HUES48 (cell line): ENCODE data around the gene DCAF5.
"Not testable (repeated sequence)": the region's sequence is repeated elsewhere in the genome, so short reads cannot be mapped to it uniquely, and the experiment has no call there.

Experiments used
- H3K27ac ChIP-seq: one replicate; pipeline ENCODE4 v1.7.0; 2013; ENCODE audit warnings: low read depth, low read length, inconsistent platforms
- H3K27me3 ChIP-seq: 2 replicates; pipeline ENCODE4 v1.6.1; 2013; ENCODE audit warnings: mild to moderate bottlenecking, low read length; ENCODE audit not compliant: control insufficient read depth, insufficient read depth
- H3K36me3 ChIP-seq: 2 replicates; pipeline ENCODE4 v1.6.1; 2013; ENCODE audit warnings: low read length; ENCODE audit not compliant: control insufficient read depth, insufficient read depth
- H3K4me1 ChIP-seq: 2 replicates; pipeline ENCODE4 v1.6.1; 2013; ENCODE audit warnings: mild to moderate bottlenecking, low read length; ENCODE audit not compliant: control insufficient read depth, insufficient read depth
- H3K4me3 ChIP-seq: 2 replicates; pipeline ENCODE4 v1.5.1; 2013; ENCODE audit warnings: mild to moderate bottlenecking, low read depth, low read length
- H3K9ac ChIP-seq: 2 replicates; pipeline ENCODE4 v1.6.1; 2013; ENCODE audit warnings: mild to moderate bottlenecking, low read depth, low read length, moderate library complexity
- H3K9me3 ChIP-seq: 2 replicates; pipeline ENCODE4 v1.6.1; 2013; ENCODE audit warnings: low read length; ENCODE audit not compliant: control insufficient read depth, insufficient read depth

DCAF5 gene

DNA sequence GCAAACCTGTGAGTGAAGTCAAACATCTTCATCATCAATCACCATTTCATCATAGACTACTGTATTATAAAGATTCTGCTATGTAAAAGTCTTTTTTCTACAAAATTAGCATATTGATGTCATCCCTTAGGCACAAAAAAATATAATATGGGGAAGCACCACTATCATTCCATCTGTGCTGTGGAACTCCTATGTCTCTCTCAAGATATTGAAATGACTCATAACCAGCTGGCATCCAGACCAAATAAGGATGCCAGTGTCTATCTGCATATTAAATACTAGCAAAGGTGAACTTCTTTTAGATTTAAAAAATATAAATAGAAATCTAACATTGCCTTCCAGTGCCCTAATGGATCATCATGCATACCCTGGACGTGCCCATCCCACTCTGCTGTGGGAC lies 17.9 kb upstream of the DCAF5 start:
- H3K9me3 ChIP-seq, result no peaks in the 10 kb centered on the region
- no peak overlapping the region for H3K9ac ChIP-seq
- H3K27me3 ChIP-seq, result no peaks in the 10 kb centered on the region
- H3K4me3 ChIP-seq, result no peak overlapping the region
- no peaks in the 10 kb centered on the region for H3K36me3 ChIP-seq
- no peak overlapping the region for H3K27ac ChIP-seq
- no peaks in the 10 kb centered on the region for H3K4me1 ChIP-seq

DNA sequence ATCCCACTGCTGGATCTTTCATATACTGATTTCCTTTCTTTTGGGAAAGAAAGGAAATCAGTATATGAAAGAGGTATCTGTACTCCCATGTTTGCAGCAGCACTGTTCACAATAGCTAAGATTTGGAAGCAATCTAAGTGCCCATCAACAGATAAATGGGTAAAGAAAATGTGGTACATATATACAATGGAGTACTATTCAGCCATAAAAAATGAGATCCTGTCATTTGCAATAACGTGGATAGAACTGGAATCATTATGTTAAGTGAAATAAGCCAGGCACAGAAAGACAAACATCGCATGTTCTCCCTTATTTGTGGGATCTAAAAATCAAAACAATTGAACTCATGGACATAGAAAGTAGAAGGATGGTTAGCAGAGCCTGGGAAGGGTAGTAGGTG lies 12.9 kb upstream of the DCAF5 start:
- not testable (repeated sequence) for H3K27ac ChIP-seq, H3K36me3 ChIP-seq, H3K9ac ChIP-seq, H3K27me3 ChIP-seq, H3K4me1 ChIP-seq, H3K4me3 ChIP-seq, H3K9me3 ChIP-seq

DNA sequence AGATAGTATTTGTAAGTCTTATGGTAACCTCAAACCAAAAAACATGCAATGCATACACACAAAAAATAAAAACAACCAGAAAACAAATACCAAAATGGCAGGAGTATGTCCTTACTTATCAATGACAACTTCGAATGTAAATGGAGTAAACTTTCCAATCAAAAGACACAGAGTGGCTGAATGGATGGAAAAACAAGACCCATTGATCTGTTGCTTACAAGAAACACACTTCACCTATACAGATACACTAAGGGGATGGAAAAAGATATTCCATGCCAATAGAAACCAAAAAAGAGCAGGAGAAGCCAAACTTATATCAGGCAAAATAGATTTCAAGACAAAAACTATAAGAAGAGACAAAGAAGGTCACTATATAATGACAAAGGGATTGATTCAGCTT lies 8.7 kb upstream of the DCAF5 start:
- Histone ChIP-seq H3K4me3 (no peak overlapping the region), H3K9ac (no peak overlapping the region), H3K36me3 (no peaks in the 10 kb centered on the region), H3K4me1 (no peaks in the 10 kb centered on the region), H3K27me3 (no peaks in the 10 kb centered on the region), H3K9me3 (no peaks in the 10 kb centered on the region), H3K27ac (no peak overlapping the region)

DNA sequence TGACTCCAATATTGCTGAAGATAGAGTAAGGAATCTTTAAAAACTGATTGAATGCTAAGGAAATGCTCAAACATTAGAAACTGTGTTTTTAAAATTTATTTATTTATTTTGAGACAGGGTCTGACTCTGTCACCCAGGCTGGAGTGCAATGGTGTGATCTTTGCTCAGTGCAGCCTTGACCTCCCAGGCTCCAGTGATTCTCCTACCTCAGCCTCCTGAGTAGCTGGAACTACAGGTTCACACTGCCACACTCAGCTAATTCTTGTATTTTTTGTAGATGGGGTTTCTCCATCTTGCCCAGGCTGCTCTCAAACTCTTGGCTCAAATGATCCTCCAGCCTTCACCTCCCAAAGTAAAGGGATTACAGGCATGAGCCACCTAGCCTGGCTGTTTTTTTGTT lies 3.3 kb upstream of the DCAF5 start:
- H3K27me3 ChIP-seq, result peaks cover 11% of the 10 kb centered on the region
- H3K9me3 ChIP-seq, result no peaks in the 10 kb centered on the region
- no peaks in the 10 kb centered on the region for H3K36me3 ChIP-seq
- no peak overlapping the region for H3K27ac ChIP-seq
- no peak overlapping the region for H3K9ac ChIP-seq
- H3K4me3 ChIP-seq, result no peak overlapping the region
- peaks cover 12% of the 10 kb centered on the region for H3K4me1 ChIP-seq

DNA sequence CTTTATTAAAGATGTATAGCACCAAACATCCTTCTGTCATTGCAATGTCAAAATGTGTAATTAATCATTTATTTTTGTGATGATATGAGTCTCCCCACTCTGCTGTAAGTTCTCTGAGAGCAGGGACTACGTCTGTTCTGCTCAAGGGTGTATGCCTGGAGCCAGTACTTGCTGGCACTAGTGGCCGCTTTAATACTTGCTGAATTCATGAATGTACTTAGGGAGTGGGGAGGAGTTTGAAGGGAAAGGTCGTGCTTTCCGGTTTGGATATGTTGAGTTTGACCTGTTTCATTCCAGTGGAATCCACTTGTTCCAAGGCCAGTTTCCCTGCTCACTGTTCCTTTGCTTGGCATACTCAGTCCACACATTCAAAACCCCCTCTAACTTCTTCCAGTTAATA lies 1.9 kb upstream of the DCAF5 start:
- H3K27ac ChIP-seq, result no peak overlapping the region
- no peak overlapping the region for H3K4me3 ChIP-seq
- H3K27me3 ChIP-seq, result peaks cover 11% of the 10 kb centered on the region
- H3K9me3 ChIP-seq, result no peaks in the 10 kb centered on the region
- H3K4me1 ChIP-seq, result peaks cover 14% of the 10 kb centered on the region
- H3K36me3 ChIP-seq, result no peaks in the 10 kb centered on the region
- no peak overlapping the region for H3K9ac ChIP-seq

DNA sequence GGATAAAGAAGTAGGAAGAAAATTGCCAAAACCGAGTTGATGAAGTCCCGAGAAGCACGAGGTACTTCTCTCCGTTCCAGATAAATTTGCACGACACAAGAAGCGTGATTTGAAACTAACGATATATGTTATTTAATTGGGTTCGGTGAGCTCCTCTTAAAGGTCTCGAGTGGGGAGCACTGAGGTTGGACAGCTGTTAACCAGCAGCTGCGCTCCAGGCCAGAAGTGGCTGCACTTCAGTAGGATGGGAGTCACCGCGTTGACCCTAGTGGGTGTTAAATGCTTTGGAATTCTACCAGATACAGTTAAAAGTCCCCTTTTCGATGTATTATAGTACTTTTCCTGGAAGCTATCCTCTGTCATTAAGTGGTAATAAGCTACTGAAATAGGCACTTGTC lies 953 bp upstream of the DCAF5 start:
- Histone ChIP-seq H3K9me3 (no peaks in the 10 kb centered on the region), H3K9ac (0 out of 2 replicates have a peak overlapping the region, but pooled peaks have one; percentile 36), H3K27me3 (peaks cover 11% of the 10 kb centered on the region), H3K4me1 (peaks cover 14% of the 10 kb centered on the region), H3K27ac (peak overlapping the region; percentile 92), H3K36me3 (peaks cover 3% of the 10 kb centered on the region), H3K4me3 (peak overlapping the region; percentile 82)

DNA sequence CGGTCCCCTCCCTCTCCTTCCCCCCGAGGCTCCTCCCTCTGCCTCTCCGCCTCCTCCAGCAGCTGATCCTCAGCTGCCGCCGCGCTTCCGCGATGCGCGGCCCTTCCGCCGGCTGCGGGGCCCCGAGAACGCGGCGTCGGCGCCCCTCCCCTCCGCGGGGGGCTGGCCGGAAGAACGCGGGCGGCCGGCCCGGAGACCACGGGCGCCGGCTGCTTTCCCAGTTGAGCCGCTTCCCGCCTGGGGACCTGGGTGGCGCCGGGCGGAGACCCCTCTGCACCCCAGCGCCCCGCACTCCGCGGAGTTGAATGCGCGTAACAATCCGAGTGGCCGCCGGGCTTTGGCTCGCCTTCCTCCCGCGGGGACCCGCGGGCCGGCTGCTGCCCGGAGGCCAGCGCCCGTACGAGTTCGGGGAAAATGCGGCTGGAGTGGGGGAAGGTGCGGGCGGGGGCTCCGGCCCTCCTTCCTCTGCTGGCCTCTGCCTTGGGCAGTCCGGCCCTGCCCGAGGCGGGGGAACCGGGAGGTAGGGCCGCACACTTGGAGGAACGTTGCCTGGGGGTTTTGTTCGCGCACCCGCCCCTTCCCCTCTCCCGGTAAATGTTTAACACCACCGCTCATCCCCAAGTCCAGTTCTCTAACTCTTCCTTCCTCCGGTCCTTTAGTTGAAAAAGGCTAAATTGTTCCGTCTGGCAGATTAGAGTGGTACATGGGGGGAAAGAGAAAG lies 393 bp upstream of the DCAF5 start:
- Histone ChIP-seq H3K9ac (peak overlapping the region; percentile 36; the same call in 1 of the 2 replicates), H3K27me3 (peaks cover 11% of the 10 kb centered on the region), H3K4me3 (peak overlapping the region; percentile 82), H3K27ac (peak overlapping the region; percentile 92), H3K36me3 (peaks cover 6% of the 10 kb centered on the region), H3K9me3 (no peaks in the 10 kb centered on the region), H3K4me1 (peaks cover 14% of the 10 kb centered on the region)

DNA sequence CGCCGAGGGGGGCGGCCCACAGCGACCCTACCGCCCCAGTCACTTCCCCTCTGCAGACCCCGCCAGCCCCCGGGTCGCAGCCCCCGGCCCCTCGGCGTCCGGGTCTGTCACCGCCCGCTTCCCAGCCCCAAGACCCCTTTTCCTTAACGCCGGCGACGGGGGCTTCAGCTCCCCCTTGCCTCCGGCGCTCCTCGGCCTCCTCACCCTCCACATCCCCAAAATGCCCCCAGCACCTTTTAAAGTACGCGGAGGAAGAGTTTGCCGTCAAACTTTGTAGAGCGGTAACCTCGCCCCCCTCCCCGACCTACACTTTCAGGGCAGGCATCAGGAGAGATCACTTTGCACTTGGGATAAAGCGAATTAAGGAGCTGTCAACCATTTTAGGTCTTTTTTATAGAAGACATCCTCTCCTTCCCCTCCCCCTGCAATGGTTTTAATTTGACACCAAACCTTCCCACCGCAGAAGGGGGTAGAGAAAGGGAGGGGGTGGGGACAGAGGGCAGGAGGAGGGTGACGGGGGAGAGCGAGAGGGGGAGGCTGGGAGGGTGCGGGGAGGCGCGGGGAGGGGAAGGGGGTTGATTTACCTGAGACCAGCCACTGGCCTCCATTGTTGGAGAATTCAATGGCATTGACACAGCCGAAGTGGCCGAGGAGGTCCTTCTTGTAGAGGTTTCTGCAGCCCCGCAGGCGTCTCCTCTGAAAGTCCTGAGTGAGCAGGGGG lies 578 bp downstream of the DCAF5 start:
- Histone ChIP-seq H3K27ac (peak overlapping the region; percentile 92), H3K36me3 (peaks cover 6% of the 10 kb centered on the region), H3K27me3 (peaks cover 11% of the 10 kb centered on the region), H3K9me3 (no peaks in the 10 kb centered on the region), H3K9ac (peak overlapping the region; percentile 42), H3K4me3 (peak overlapping the region; percentile 82), H3K4me1 (peaks cover 14% of the 10 kb centered on the region)

DNA sequence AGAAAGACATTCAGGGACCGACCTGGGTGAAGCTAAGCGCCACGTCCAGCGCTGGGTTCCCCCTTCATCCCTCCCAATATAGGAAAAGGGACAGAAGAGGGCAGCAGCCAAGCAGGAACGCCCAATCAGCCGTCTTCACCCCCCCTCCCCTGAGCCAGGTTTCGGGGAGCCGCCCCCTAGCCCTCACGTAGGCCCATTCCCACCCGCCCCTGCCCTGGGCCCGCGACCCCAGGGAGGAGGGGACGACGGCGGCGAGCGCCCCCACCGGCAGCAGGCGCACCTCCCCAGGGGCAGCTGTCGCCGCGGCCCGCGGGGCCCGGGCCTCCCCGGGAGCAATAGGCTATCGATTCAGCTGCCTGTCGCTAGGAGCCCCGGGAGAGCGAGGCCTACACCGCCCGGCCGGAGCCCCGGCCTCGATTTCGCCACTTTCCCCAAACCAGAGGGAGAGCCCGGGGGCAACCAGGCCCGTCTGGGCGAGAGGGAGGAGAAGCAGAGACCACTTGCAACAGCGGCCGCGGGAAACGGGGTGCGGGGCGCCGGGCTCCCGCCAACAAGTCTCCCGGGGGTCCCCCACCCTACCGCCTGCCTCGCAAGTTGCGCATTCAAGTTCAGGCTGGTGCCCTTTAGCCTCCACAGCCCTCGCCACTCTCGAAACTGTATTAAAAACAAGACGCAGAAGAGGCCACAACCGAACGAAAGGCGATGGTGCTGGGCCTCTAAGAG lies 1.3 kb downstream of the DCAF5 start:
- peak overlapping the region; percentile 82 for H3K4me3 ChIP-seq
- peak overlapping the region; percentile 92 for H3K27ac ChIP-seq
- peaks cover 14% of the 10 kb centered on the region for H3K36me3 ChIP-seq
- H3K27me3 ChIP-seq, result peaks cover 11% of the 10 kb centered on the region
- H3K4me1 ChIP-seq, result peaks cover 14% of the 10 kb centered on the region
- H3K9me3 ChIP-seq, result no peaks in the 10 kb centered on the region
- peak overlapping the region; percentile 42 for H3K9ac ChIP-seq

DNA sequence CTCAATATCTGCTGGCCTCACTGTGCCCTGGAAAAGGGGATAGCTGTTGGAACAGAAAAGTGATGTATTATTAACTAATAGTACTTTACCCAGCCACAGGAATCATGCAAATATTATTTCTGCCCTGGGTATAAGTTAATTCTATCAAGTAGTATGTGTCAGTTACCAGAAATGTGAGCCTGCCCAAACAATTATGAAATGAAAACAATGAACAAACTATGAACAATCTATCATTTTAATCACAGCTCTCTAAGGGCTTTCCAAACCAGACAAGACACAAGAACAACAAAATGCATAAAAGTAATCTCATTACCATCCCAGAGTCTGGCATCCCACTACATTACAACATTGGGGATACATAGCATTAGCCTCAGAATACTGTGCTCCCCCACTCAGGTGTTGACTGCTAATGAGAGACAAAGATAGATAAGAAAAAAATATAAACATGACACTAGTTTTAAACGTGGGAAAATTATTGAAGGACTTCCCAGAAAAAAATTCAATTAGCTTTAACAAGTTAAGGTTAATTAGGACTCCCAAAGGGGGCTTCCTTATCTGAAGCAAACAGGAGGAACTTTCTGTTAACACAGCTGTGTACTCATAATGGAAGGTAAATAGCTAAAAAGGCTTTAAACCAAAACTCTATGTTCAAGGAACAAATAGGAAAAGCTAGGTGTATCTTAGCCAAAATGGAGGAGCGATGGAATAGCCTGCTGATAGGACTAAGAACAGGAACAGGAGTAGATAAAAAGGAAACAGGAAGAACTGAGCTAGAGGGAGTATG lies 3.3 kb downstream of the DCAF5 start:
- Histone ChIP-seq H3K4me1 (peaks cover 10% of the 10 kb centered on the region), H3K9me3 (no peaks in the 10 kb centered on the region), H3K27me3 (peaks cover 11% of the 10 kb centered on the region), H3K27ac (no peak overlapping the region), H3K4me3 (no peak overlapping the region), H3K36me3 (peaks cover 14% of the 10 kb centered on the region), H3K9ac (no peak overlapping the region)
